Common myeloid progenitor, CD34-positive (primary cell): ENCODE measurements around the gene RTN4.

ENCODE experiments used
- CTCF ChIA-PET: fragments of 350-600 bp; sonication (Branson Sonifier 250); formaldehyde crosslinking; loops from one replicate; lab custom pipeline; 2021; ENCODE audit warnings: antibody characterized with exemption; lab: Charles Lee
- POLR2A ChIA-PET: fragments of 350-600 bp; sonication (Branson Sonifier 250); formaldehyde crosslinking; loops from one replicate; lab custom pipeline; 2021; ENCODE audit warnings: antibody characterized with exemption; lab: Charles Lee
- DNase-seq, 3 donors: peaks; one replicate each; pipeline versions ENCODE4 v3.0.0 to v3.0.0-alpha.2; 2013
- H3K27ac ChIP-seq, 2 experiments: 1 replicate in 1 of 2; 2 replicates in 1 of 2; pipeline ENCODE4 v1.7.0; 2013; ENCODE audit warnings: inconsistent platforms in 2 of 2, low read length in 2 of 2, mild to moderate bottlenecking in 2 of 2, low read depth in 1 of 2, moderate library complexity in 1 of 2; ENCODE audit not compliant: severe bottlenecking in 2 of 2, insufficient read depth in 1 of 2, poor library complexity in 1 of 2
- H3K27me3 ChIP-seq, 5 experiments: replicated peaks in 2 of 5; 1 replicate in 3 of 5; 2 replicates in 2 of 5; pipeline versions ENCODE4 v1.6.1 to v1.7.0; 2013; ENCODE audit warnings: low read length in 4 of 5, mild to moderate bottlenecking in 2 of 5, moderate library complexity in 2 of 5, inconsistent platforms in 1 of 5; ENCODE audit not compliant: insufficient read depth in 5 of 5, control insufficient read depth in 4 of 5
- H3K36me3 ChIP-seq, 4 experiments: 1 replicate in 2 of 4; 2 replicates in 2 of 4; pipeline versions ENCODE4 v1.6.1 to v1.7.0; 2013; ENCODE audit warnings: low read length in 3 of 4, control low read depth in 1 of 4, mild to moderate bottlenecking in 1 of 4; ENCODE audit not compliant: control insufficient read depth in 4 of 4, insufficient read depth in 4 of 4
- H3K4me1 ChIP-seq, 4 experiments: 1 replicate in 3 of 4; 2 replicates in 1 of 4; pipeline versions ENCODE4 v1.6.1 to v1.7.1; 2013; ENCODE audit warnings: low read length in 3 of 4, mild to moderate bottlenecking in 3 of 4, control low read depth in 1 of 4, inconsistent platforms in 1 of 4, moderate library complexity in 1 of 4; ENCODE audit not compliant: control insufficient read depth in 4 of 4, insufficient read depth in 4 of 4; ENCODE audit errors: control extremely low read depth in 1 of 4
- H3K4me3 ChIP-seq, 7 experiments: 1 replicate in 4 of 7; 2 replicates in 3 of 7; pipeline versions ENCODE4 v1.5.1 to v1.7.0; 2013; ENCODE audit warnings: mild to moderate bottlenecking in 7 of 7, low read length in 6 of 7, moderate library complexity in 6 of 7, inconsistent platforms in 2 of 7, low read depth in 2 of 7, control low read depth in 1 of 7; ENCODE audit not compliant: insufficient read depth in 4 of 7, control insufficient read depth in 1 of 7; ENCODE audit errors: extremely low read depth in 1 of 7
- H3K9me3 ChIP-seq, 5 experiments: 1 replicate in 4 of 5; 2 replicates in 1 of 5; pipeline versions ENCODE4 v1.6.1 to v1.7.1; 2013; ENCODE audit warnings: low read length in 4 of 5, mild to moderate bottlenecking in 2 of 5, inconsistent platforms in 1 of 5, low read depth in 1 of 5, moderate library complexity in 1 of 5; ENCODE audit not compliant: control insufficient read depth in 4 of 5, insufficient read depth in 2 of 5; ENCODE audit errors: control extremely low read depth in 1 of 5
- WGBS: methylation state at CpG from one replicate; pipeline ENCODE4 v1.1.5; 2013; ENCODE audit not compliant: insufficient coverage; 5-methylcytosine and 5-hydroxymethylcytosine counted together

Gene RTN4

DNA sequence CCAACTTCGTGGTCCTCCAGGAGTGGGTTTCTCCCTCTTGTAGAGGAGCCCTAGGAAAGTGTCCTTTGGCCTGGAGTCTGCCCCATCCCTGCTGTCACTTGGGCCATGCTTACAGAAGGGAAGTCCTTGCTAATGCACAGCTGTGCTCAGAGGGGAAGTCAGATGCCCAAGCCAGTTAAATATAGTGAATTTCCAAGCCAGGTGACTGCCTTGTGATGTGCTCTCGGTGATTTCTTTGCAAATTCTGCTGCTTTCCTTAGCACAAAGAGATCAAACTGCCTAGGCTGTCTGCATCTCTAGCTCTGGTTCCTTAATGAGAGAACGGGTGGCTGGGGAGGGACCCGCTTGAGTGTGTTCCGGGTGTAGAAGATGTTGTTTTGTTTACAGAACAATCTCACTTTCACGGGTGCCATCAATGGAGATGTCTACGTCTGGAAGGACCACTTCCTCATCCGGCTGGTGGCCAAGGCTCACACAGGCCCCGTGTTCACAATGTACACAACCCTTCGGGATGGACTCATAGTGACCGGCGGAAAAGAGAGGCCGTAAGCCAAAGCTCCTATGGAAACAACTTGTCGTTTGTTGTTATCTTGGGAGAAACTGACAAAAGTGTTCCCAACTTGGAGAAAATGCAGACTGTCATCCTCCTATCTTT, 91.4 kb downstream of the RTN4 start:
- peak in 2 of 3 donors; percentile 44 to 52 for DNase-seq
- Histone ChIP-seq H3K9me3 (no peaks in the 10 kb centered on the region), H3K27ac (no peak overlapping the region), H3K4me1 (peaks cover 4 to 46% (median 27%) of the 10 kb centered on the region in 4 experiments), H3K27me3 (no peaks in the 10 kb centered on the region), H3K4me3 (no peak overlapping the region), H3K36me3 (no peaks in the 10 kb centered on the region)
- ChIA-PET CTCF (interaction anchor here (1.5 to 1.8 kb wide), 3 partner anchors 8 to 210 kb away, joined by 3 to 5 read pairs (median 3); no protein-coding TSS in a partner anchor), POLR2A (no interaction called here)
- WGBS, result 83% methylated on average over 14 of the region's 14 CpGs

DNA sequence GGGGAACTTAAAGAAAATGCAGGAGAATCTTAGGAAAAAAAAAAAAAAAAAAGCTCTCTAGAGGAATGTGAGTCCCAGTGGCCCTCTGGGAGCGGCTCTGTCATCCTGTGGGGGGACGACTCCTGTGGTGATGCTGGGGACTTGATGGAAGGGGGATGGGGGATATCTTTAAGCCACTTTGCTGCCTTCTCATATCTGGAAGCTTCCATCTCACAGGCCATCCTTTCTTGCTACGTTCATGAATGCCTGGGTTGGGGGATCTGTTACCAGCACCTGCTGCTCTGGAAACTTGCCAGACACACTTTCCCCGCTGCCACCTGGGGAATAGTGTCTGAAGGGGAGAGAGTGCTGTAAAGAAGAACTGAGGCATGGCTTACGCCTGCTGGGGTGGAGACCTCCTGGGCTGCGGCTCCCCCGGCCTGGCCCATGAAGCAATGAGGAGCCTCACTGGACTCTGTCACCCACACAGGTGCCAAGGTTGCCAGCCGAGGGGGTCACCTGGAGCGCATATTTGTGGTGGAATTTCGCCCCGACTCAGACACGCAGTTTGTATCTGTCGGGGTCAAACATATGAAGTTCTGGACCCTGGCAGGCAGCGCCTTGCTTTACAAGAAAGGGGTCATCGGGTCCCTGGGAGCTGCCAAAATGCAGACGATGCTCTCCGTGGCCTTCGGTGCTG, 92.8 kb downstream of the RTN4 start:
- H3K27ac ChIP-seq, result no peak overlapping the region
- H3K9me3 ChIP-seq, result no peaks in the 10 kb centered on the region
- no peaks in the 10 kb centered on the region for H3K27me3 ChIP-seq
- H3K4me3 ChIP-seq, result no peak overlapping the region
- ChIA-PET CTCF (interaction anchor here (0.7 to 1.5 kb wide), 4 partner anchors 13 to 251 kb away, joined by 3 to 4 read pairs (median 3); no protein-coding TSS in a partner anchor), POLR2A (no interaction called here)
- DNase-seq, result no peak
- H3K36me3 ChIP-seq, result no peaks in the 10 kb centered on the region
- 97% methylated on average over 14 of the region's 18 CpGs for WGBS
- H3K4me1 ChIP-seq, result peaks cover 4 to 49% (median 36%) of the 10 kb centered on the region in 4 experiments

DNA sequence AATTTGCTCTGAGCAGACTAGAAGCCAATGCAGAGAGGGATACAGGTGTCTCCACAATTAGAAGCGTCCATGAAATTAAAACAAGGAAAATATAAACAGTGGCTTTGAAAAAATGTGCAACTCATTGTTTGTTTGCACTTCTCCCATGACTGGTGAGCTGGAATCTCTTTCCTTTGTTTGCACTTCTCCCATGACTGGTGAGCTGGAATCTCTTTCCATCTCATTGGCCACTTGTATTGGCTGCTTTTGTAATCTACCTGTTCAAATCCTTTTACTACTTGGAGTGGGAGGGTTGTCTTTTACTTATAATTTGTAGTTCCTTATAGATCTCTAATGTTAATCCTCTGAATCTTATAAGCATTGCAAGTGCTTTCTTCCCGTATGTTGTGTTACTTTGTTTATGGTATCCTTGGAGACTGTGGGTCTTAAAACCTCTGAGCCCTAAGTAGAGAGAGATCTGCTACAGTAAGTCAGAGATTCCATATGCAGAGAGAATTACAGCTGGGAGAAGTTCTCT, 94.1 kb downstream of the RTN4 start:
- 100% methylated on average over 2 of the region's 2 CpGs for WGBS
- DNase-seq, result peak; percentile 47 to 82 (median 76)
- ChIA-PET POLR2A (no interaction called here), CTCF (interaction anchor here (1.5 kb wide), 1 partner anchor 14 kb away, joined by 4 read pairs; no protein-coding TSS in a partner anchor)
- Histone ChIP-seq H3K4me3 (no peak overlapping the region), H3K4me1 (peaks cover 4 to 50% (median 37%) of the 10 kb centered on the region in 4 experiments), H3K9me3 (no peaks in the 10 kb centered on the region), H3K36me3 (no peaks in the 10 kb centered on the region), H3K27me3 (no peaks in the 10 kb centered on the region), H3K27ac (peak overlapping the region; percentile 9 to 75)

DNA sequence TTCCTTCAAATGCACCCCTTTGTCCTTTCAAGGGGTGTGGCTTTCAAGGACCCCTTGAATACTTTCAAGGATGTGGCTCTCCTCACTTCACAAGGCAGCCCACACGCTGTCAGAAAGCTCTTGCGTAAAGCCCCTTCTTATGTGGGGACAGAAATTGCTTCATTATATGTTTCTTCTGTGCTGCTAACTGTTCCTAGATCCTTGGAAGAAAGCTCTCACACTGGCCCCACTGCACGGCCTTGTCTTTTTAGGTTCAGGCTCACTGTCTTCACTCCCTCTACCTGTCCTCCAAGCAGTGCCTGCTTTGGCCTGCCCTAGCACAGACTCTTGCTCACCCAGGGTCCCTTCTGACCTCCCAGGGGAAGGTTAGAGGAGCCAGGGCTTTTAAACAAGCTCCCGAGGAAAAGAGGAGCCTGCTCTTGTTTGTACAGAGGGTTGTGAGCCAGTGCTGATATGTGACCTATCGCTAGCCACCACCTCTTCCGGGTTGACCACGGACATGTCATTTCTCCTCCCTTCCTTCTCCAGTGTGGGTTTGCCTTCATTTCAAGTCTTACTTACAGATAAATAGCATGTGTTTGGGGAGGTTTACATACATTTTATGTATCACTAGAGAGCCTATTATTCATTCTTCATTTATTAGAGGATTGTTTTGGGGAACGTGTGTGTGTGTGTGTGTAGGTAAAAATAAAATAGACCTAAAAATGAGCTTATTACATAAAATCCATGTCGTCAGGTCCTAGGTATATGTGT, 94.7 kb downstream of the RTN4 start:
- peaks cover 2 to 47% (median 37%) of the 10 kb centered on the region in 4 experiments for H3K4me1 ChIP-seq
- ChIA-PET CTCF (interaction anchor here (1.5 kb wide), 1 partner anchor 15 kb away, joined by 4 read pairs; no protein-coding TSS in a partner anchor), POLR2A (no interaction called here)
- no peak overlapping the region for H3K4me3 ChIP-seq
- WGBS, result 100% methylated on average over 1 of the region's 9 CpGs
- peak overlapping the region; percentile 29 to 75 for H3K27ac ChIP-seq
- H3K36me3 ChIP-seq, result no peaks in the 10 kb centered on the region
- DNase-seq, result peak; percentile 39 to 54 (median 50)
- H3K9me3 ChIP-seq, result no peaks in the 10 kb centered on the region
- H3K27me3 ChIP-seq, result no peaks in the 10 kb centered on the region

DNA sequence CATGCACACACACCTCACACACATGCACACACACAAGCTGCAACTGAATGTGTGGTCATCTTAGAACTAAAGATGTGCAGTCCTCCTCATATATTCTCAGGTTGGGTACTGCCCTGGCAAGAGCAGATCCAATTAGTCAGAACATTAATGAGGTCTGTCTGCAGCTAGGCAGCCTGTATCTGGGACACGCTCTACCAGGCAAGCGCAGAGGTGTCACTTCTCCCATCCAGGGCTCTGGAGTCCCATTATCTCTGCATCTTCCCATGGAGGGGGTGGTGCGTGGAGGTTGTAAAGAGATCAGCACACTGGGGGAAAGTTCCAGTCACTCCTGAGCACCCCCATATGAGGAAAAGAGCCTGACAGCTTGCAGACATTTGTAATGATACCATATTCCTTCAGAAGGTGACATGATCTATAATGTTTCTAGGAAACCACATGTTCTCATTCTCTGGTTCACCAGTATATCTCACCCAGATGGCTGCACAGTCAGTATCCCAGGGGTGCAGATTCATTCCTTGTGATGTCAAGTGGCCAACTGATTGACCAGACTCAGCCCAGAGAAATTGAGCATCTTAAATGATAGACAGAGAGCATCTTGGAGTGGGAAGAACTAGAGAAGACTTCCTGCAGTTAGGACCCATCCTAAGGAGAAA, 95.4 kb downstream of the RTN4 start:
- no peak for DNase-seq
- Histone ChIP-seq H3K4me1 (peaks cover 0 to 40% (median 31%) of the 10 kb centered on the region in 4 experiments), H3K27ac (no peak overlapping the region), H3K36me3 (no peaks in the 10 kb centered on the region), H3K9me3 (no peaks in the 10 kb centered on the region), H3K27me3 (no peaks in the 10 kb centered on the region), H3K4me3 (no peak overlapping the region)
- CTCF ChIA-PET, result no interaction called here
- POLR2A ChIA-PET, result no interaction called here
- 100% methylated on average over 3 of the region's 3 CpGs for WGBS

DNA sequence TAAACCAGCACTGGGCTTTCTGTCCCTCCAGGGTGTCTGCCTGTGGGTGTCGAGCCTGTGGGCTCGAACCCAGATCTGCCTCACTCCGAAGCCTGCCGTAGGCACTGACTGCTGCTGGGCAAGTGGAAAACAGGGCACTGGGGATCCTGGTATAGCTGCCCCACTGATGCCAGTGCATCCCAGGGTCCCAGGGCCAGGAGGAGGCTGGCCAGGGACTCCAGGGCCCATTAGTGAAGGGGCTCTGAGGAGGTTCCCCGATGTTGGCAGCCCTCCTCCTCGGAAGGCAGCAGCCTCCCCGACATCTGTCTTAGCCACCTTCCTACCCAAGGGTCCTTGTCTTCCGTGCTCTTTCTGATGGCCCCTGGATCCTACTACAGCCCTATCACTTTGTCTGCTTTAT, 96.1 kb downstream of the RTN4 start:
- ChIA-PET CTCF (no interaction called here), POLR2A (no interaction called here)
- DNase-seq, result no peak
- 75% methylated on average over 4 of the region's 8 CpGs for WGBS
- no peak overlapping the region for H3K27ac ChIP-seq
- no peaks in the 10 kb centered on the region for H3K9me3 ChIP-seq
- peaks cover 0 to 35% (median 28%) of the 10 kb centered on the region in 4 experiments for H3K4me1 ChIP-seq
- H3K27me3 ChIP-seq, result peaks cover 0 to under 1% (median 0%) of the 10 kb centered on the region in 5 experiments
- no peaks in the 10 kb centered on the region for H3K36me3 ChIP-seq
- no peak overlapping the region for H3K4me3 ChIP-seq
